PFSK-1 (cell line): Measurements from ENCODE around the gene TLR5.

Experiments
- FOXP2 ChIP-seq: optimal IDR thresholded peaks from 2 replicates; pipeline ENCODE3; 2011; ENCODE audit warnings: borderline replicate concordance, control low read depth, inconsistent platforms; ENCODE audit not compliant: insufficient read depth; ENCODE audit errors: extremely low read length, extremely low read depth
- POLR2AphosphoS5 ChIP-seq: IDR thresholded peaks from 2 replicates; pipeline ENCODE4 v1.6.1; 2012; ENCODE audit warnings: low read depth, mild to moderate bottlenecking, control low read depth, low read length, moderate library complexity
- SIN3A ChIP-seq: IDR thresholded peaks from 2 replicates; pipeline ENCODE4 v1.6.1; 2012; ENCODE audit warnings: mild to moderate bottlenecking, low read length, moderate library complexity, borderline replicate concordance; ENCODE audit not compliant: insufficient read depth
- TAF1 ChIP-seq: IDR thresholded peaks from 2 replicates; pipeline ENCODE4 v1.6.1; 2012; ENCODE audit warnings: low read length, control low read depth, borderline replicate concordance; ENCODE audit not compliant: insufficient read depth
- TF ChIP-seq, protein P1 (sequence below), 2 experiments: IDR thresholded peaks; 2 replicates each; pipeline versions ENCODE4 v1.6.1 to v1.8.0; 2011 to 2012; ENCODE audit warnings: low read depth in 2 of 2, low read length in 2 of 2, control low read depth in 1 of 2, inconsistent platforms in 1 of 2, mild to moderate bottlenecking in 1 of 2, moderate library complexity in 1 of 2; ENCODE audit not compliant: insufficient read depth in 1 of 2

The TLR5 gene

DNA sequence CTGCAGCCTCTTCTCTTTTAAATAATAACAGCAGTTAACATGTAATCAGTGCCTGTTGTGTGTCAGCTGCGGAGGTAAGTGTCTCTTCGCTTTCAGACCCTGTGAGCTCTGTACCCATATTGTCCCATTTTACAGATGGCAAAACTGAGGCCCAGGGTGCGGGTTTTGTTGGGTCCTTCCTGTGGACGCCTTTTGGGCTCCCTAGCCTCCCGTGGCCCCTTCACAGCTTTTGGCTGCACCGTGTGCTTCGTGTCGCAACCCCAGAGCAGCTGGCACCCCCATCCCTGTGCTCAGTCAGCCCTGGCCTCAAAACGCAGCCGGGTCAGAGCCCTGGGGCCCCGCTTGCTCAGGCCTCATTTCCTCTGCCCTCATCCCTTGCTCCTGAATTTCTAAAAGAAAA lies 53.8 kb downstream of the TLR5 start:
- TF ChIP-seq TAF1: no peak
- no peak for TF ChIP-seq POLR2AphosphoS5
- TF ChIP-seq SIN3A: no peak

GRCh38 chr1:223088713-223089240 lies 54.3 kb downstream of the TLR5 start:
- TF ChIP-seq SIN3A (no peak), FOXP2 (no peak), TAF1 (no peak), POLR2AphosphoS5 (no peak)
- TF ChIP-seq, protein P1, sequence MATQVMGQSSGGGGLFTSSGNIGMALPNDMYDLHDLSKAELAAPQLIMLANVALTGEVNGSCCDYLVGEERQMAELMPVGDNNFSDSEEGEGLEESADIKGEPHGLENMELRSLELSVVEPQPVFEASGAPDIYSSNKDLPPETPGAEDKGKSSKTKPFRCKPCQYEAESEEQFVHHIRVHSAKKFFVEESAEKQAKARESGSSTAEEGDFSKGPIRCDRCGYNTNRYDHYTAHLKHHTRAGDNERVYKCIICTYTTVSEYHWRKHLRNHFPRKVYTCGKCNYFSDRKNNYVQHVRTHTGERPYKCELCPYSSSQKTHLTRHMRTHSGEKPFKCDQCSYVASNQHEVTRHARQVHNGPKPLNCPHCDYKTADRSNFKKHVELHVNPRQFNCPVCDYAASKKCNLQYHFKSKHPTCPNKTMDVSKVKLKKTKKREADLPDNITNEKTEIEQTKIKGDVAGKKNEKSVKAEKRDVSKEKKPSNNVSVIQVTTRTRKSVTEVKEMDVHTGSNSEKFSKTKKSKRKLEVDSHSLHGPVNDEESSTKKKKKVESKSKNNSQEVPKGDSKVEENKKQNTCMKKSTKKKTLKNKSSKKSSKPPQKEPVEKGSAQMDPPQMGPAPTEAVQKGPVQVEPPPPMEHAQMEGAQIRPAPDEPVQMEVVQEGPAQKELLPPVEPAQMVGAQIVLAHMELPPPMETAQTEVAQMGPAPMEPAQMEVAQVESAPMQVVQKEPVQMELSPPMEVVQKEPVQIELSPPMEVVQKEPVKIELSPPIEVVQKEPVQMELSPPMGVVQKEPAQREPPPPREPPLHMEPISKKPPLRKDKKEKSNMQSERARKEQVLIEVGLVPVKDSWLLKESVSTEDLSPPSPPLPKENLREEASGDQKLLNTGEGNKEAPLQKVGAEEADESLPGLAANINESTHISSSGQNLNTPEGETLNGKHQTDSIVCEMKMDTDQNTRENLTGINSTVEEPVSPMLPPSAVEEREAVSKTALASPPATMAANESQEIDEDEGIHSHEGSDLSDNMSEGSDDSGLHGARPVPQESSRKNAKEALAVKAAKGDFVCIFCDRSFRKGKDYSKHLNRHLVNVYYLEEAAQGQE (IDR thresholded peaks at IDR 0.05; ENCODE audit: insufficient read depth in 1 of 2, low read depth in 2 of 2, low read length in 2 of 2): no peak

DNA sequence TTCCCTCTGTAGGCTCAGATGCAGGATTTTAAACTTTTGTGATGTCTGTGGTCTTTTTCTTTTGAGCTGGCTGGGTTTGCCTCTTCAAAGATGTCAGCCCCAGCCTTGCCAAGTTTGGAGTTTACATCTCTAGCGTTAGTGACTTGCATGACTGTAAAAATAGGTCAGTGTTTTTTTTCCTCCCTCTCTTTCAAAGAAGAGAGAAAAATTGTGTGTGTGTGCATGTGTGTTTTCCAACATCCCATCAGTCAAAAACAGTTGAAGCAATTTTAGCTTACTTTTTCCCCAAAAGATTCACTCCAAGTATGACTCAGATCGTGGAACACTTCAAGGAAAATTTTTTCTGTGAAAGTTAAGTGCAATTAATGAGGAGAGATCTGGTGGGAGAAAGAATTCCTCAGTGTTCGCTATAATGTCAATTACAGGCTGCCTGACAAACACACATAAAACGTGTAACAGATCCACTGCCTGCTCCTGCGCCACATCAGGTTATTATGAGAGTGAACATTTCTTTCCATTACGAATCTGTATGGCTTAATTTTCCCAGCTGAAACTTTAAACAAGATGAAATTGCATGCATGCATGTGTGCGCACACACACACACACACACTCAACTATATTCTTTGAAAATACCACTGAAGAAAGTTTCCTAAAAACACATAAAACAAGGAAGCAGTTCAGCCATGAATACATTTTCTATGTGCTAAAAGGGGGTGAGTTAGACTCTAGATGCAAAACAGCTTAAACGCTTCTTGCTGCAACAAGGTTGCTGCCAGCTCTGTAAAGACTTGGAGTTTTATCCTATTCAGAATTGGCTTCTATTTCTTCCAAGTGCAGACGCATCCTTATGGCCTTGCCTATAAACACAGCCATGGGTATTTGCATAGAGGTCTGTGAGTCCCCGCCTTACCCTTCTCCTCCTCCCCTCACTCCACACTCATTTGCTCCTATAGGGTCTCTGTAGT lies 55.5 kb downstream of the TLR5 start:
- TF ChIP-seq FOXP2 (no peak), TAF1 (no peak), POLR2AphosphoS5 (no peak), SIN3A (no peak)
- TF ChIP-seq, protein P1 (IDR thresholded peaks at IDR 0.05; ENCODE audit: insufficient read depth in 1 of 2, low read depth in 2 of 2, low read length in 2 of 2): no peak

- no peak for TF ChIP-seq POLR2AphosphoS5
- no peak for TF ChIP-seq TAF1
- TF ChIP-seq, protein P1 (IDR thresholded peaks at IDR 0.05; ENCODE audit: insufficient read depth in 1 of 2, low read depth in 2 of 2, low read length in 2 of 2): no peak
- no peak for TF ChIP-seq SIN3A
- TF ChIP-seq FOXP2: no peak
Observed at GRCh38 chr1:223084464-223084866, 58.6 kb downstream of the TLR5 start.

DNA sequence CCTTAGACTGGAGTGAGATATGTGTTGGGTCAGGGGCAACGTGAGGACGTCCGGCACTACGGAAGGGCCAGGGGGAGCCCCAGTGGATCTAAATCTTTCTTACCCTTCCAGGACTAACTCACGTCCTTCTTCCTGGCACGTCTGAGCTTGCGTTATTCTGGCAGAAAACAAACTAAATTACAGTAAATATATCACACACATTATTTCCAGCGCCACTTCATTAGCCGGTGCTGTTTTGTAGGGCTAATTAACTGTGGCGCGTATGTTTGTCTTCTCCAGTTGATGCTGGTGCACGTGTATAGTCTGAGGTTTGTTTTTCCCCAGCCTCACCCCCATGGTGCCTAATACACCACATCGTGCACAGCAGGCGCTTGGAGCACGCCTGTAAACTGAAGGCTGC lies 59.2 kb downstream of the TLR5 start:
- no peak for TF ChIP-seq SIN3A
- no peak for TF ChIP-seq FOXP2

- no peak for TF ChIP-seq POLR2AphosphoS5
- no peak for TF ChIP-seq SIN3A
- TF ChIP-seq TAF1: no peak
- TF ChIP-seq, protein P1 (IDR thresholded peaks at IDR 0.05; ENCODE audit: insufficient read depth in 1 of 2, low read depth in 2 of 2, low read length in 2 of 2): no peak
- TF ChIP-seq FOXP2: no peak
Observed at GRCh38 chr1:223082914-223083313, 60.1 kb downstream of the TLR5 start.
